GM21528 (cell line): ENCODE data around the gene MRPL27.
"Not testable (repeated sequence)": the region's sequence is repeated elsewhere in the genome, so short reads cannot be mapped to it uniquely, and the experiment has no call there.

ENCODE experiments used
- ATAC-seq: cut with Tn5 transposase; IDR thresholded peaks from one replicate; pipeline ENCODE4 v1.9.1; 2021; ENCODE audit warnings: mild to moderate bottlenecking, moderate library complexity; ENCODE audit not compliant: unreplicated experiment, low FRiP score

Gene MRPL27

DNA sequence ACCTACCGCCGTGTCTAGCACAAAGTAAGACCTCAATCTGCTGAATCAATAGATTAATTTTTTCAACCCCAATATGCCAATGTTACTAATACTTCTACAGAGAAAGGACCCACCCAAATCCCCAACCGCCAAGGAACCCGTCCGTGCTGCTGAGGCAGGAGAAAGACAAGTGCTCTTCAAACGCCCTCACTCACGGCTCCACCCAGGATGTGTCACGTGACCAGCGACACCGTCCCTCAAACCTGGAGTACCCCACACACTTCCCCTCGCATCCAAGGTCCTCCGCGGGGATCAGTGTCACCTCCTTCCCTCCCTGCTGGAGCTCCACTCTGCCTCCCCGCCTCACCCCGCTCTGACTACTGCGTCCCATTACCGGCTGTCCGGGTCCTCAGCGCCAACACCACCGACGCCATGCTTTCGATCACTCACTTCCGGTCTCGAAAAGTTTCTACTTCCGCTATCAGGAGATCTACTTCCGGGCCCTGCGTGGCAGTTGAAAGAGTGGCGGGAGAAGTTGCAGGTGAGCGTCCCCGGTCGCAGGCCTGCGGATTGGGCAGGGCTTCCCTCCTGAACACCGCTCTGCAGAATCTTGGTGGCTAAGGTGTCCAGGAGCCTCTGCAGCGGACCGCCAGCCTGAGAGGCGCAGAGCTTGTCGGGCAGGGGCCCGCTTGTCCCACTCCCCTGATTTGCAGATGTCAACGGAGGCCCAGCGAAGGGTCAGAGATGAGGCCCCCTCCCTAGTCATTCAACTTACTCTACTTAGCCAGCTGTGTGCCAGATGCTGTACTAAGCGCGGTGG lies at the start of gene MRPL27, which contains the start of gene EME1:
Gene MRPL27 (minus strand): TSS at position 427 of the 799 bp plus-strand sequence. CDS start 14 bp downstream, at position 413.
Gene EME1 (plus strand): TSS at position 472 of the 799 bp plus-strand sequence. CDS start 1,980 bp downstream, outside the sequence.
- ATAC-seq, result peak; percentile 92

DNA sequence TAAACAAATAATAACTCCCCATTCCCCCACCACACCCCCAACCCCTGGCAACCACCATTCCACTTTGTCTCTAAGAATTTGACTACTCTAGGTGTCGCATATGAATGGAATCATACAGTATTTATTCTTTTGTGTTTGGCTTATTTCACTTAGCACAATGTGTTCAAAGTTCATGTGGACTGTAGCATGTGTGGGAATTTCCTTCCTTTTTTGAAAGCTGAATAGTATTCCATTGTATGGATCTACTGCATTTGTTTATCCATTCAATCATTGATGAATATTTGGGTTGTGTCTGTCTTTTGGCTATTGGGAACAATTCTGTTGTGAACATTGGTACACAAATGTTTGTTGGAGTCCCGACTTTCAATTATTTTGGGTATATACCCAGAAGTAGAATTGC lies 49.8 kb upstream of the MRPL27 start:
- ATAC-seq, result no peak

- ATAC-seq, result no peak
These were observed 48.5 kb upstream of the MRPL27 start for GRCh38 chr17:50421308-50422051.

DNA sequence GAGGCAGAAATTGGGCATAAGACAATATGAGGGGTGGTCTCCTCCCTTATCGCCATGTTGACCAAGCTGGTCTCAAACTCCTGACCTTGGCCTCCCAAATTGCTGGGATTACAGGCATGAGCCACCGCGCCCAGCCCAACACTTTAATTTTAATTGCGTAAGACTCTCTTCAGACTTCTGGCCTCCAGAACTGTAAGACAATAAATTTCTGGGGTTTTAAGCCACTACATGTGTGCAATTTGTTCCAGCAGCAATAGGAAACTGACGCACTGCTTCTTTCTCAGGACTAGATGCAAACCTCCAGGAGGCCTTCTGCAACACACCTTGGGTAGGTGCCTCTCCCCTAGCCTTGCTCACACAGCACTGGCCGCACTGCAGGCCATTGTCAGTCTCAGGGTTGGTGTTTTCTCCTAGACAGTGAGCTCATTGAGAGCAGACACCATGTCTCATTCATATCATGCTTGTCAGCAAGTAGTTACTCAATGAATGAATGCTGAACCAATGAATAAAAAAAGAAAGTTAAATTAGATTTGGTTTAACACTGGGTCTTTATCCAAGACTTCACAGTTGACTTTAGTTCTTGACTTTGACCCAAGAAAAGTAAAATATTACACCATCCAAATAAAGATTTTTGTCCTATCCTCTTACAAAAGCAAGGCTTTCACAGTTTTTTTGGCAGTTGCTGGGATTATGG lies 47.6 kb upstream of the MRPL27 start:
- no peak for ATAC-seq

- ATAC-seq, result not testable (repeated sequence)
These were observed 46.6 kb upstream of the MRPL27 start for GRCh38 chr17:50419577-50419976.

DNA sequence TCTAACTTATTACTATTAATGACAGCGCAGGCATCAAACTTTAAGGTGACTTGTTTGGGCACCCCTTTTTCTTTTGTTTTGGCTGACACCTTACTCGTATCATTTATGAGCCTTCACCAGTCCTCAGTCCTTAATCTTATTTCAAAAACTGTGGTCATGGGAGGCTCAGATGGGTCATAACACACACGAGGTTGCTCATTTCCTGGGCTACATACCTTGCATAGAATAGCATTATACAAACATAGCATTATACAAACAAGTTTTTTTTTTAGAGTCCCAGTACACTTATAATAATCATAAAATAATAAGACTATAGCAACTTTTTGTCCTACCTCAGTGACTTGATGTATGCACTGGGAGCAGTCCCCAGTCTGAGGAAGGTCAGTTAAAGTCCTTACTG lies 41.8 kb upstream of the MRPL27 start:
- no peak for ATAC-seq

DNA sequence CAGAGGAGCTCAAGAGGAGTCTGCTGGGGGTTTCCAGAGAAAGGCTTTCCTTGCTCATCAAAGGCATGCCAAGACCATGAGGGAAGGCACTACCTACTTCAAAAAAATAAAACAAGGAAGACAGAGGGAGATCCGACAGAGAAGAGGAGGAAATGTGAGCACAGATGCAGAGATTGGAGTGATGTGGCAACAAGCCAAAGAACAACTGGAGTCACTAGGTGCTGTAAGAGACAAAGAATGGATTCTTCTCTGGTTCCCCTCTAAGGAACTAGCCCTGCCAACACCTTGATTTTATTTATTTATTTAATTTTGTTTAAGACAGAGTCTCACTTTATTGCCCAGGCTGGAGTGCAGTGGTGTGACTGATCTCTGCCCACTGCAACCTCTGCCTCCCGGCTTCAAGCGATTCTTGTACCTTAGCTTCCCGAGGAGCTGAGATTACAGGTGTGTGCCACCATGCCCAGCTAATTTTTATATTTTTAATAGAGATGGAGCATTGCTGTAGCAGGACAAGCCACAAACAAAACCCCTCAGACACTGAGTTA lies 39.3 kb upstream of the MRPL27 start:
- no peak for ATAC-seq

DNA sequence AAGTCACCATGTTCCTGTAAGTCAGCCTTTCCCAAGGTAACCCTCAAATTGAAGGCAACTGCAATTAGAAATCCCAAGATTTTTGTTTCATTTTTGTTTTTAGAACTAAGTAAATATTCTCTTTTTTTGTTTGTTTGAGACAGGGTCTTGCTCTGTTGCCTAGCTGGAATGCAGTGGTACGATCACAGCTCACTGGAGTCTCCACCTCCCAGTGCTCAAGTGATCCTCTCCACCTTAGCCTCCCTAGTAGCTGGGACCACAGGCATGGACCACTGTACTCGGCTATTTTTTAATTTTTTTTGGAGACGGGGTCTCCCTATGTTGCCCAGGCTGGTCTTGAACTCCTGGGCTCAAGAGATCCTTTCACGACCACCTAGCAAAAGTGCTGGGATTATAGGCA lies 34.9 kb upstream of the MRPL27 start:
- ATAC-seq, result no peak

DNA sequence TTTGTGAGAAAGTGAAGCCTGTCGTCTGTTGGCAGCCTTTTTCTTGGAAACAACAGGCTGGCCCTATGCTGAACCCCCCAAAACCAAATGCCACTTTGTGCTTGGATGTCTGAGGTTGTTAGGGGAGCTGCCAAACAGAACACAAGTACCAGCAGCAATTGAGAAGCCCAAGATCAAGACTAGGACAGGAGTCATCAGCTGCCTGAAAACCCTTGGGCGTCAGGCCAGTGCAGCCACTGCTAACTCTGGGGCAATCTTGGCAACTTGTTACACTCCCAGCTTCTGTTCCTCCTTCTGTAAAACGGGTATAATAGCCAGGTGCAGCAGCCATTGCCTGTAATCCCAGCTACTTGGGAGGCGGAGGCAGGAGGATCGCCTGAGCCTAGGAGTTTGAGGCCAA lies 33.6 kb upstream of the MRPL27 start:
- ATAC-seq, result no peak

DNA sequence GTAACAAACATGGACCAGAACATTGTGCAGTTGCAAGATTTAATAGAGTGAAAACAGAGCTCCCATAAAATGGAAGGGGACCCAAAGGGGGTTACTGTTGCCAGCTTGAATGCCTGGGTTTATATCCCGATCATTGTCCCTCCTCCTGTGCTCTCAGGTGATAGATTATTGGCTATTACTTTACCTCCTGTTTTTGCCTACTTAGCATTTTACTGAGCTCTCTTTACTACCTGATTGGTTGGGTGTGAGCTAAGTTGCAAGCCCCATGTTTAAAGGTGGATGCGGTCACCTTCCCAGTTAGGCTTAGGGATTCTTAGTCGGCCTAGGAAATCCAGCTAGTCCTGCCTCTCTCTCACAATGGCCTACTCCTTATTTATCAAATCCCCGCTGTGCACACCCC lies 32.4 kb upstream of the MRPL27 start:
- not testable (repeated sequence) for ATAC-seq

- not testable (repeated sequence) for ATAC-seq
These were observed 26.6 kb upstream of the MRPL27 start for GRCh38 chr17:50399591-50399990.

- not testable (repeated sequence) for ATAC-seq
These were observed 25.7 kb upstream of the MRPL27 start for GRCh38 chr17:50398672-50399071.

DNA sequence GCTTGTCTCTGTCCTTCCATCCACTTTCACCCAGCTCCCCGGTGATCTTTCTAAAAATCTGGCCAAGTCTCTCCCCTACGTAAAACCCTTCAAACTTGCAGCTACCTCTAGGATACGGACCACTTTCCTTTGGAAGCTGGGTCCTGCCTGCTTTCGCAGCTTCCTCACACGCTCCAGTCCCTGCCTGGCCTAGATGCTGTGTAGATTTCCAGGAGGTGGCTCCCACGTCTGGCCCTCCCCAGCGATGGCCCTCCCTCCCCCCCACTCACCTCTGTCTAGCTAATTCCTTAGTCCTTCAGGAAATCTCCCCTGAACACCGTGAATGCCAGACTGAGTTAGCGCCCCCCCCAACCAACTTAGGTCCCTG lies 24.9 kb upstream of the MRPL27 start:
- ATAC-seq, result no peak

DNA sequence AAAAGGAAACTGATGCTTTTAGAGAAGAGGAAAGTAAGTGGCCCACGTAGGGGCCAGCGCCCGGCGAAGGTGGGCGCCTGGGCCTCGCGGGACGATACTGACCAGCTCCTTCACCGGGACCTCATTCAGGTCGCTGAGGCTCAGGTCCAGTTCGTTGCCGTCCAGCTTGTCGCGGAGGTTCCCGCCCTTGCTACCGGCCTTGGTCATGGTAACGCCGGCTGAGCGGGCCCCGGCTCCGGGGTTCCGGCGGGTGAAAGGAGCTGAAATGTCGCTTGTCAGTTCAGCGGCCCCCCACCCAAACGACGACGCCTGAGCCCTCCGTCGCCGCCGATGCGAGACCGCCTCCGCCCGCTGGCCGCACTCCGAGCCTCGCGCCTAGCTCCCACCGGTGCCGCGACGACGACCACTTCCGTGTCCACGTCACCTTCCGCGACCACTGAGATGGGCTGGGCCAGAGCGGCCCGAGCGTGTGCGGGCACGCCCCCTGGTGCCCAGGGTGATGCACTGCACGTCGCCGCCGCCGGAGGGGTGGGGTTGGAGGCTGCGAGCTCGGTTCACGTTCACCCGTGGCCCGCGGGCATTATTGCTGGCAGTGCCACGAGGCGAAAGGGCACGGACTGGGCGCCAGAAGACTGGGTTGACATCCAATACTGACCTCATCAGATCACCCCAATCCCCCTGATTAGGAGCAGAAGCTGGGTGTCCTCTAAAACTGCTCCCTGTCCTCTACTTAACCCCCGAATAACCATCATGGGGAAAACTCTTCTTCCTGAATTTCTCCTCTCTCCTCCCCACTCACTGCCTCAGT lies 24.3 kb upstream of the MRPL27 start, which contains the start of gene LRRC59:
Gene LRRC59 (minus strand): TSS at position 413 of the 808 bp plus-strand sequence. CDS start 206 bp downstream, at position 207.
- peak; percentile 90 for ATAC-seq

DNA sequence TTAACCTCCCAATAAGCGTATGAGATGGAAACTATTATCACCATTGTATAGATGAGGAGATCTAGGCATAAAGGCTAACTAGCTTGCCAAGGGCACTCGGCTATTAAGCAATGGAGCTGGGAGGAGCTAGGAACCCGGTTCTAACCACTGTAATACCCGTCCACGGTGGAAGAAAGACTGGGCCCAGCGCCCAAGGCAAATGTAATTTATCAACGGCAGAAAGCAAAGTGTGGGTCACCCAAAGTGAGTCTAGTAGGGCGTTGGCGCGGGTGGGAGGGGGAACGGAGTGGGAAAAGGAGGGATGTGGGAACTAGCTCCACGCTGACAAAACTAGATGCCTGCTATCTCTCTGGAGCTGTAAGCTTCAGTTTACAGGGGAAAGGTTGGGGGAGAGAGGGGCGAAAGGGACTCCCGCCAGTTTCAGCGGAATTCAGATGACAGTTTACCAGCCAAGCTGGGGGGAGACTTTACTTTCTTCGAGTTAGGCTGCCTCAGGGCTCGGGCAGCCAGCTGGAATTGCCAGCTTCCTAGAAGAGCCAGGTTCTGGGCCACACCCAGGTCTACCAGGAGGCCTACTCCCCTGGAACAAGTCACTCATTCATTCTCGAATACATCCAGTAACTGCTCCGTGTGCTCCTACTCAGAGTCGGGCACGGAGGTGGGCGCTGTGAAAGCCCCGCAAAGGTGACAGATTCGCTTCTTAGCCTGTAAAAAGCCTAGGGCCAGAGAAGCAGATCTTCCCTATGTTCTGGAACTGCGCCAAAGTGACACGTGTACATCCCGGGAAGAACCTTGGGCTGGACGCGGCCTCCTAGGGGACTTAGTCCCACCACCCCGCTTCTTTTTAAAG lies 23.5 kb upstream of the MRPL27 start:
- ATAC-seq, result peak; percentile 16

GRCh38 chr17:50394711-50395110 lies 21.7 kb upstream of the MRPL27 start:
- no peak for ATAC-seq

- no peak for ATAC-seq
These were observed 20.7 kb upstream of the MRPL27 start for GRCh38 chr17:50393700-50394099.

- ATAC-seq, result no peak
These were observed 19.6 kb upstream of the MRPL27 start for GRCh38 chr17:50392621-50393020.

- ATAC-seq, result no peak
These were observed 16.6 kb upstream of the MRPL27 start for GRCh38 chr17:50389534-50389933.
